HG02763 (cell line): ENCODE measurements around the gene ZSCAN9.

Experiments
- ATAC-seq: cut with Tn5 transposase; IDR thresholded peaks from one replicate; pipeline ENCODE4 v1.9.1; 2021; ENCODE audit warnings: mild to moderate bottlenecking, moderate library complexity; ENCODE audit not compliant: unreplicated experiment

ZSCAN9 gene

DNA sequence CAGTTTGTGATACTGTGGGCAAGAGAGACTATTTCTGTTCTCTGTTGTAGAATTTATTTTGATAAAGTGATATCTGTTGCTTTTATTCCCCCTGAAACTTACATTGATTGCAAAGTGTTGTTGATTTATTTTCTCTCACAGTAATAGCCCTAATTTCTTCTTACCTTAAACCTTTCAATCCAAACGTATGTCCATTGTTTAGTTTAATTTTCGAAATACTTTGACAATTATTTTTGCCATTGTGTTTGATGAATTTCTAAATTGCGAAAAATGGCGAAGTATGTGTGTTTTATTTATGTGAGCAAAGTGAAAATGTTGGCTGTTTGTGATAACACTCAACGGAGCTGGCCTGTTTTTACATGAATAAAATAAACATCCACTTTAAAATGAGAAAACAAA is 41.5 kb downstream of the ZSCAN9 start:
- no peak for ATAC-seq

GRCh38 chr6:28266962-28267694 is 42.1 kb downstream of the ZSCAN9 start, which contains the start of gene ZSCAN26:
TSS of gene ZSCAN26 (plus strand) at chr6:28267143. CDS start at chr6:28271920, 4,777 bp downstream.
- peak; percentile 82 for ATAC-seq

GRCh38 chr6:28267695-28268059 is 42.6 kb downstream of the ZSCAN9 start:
- ATAC-seq: no peak

GRCh38 chr6:28269492-28269891 is 44.4 kb downstream of the ZSCAN9 start:
- ATAC-seq: no peak

- ATAC-seq: no peak
Observed at GRCh38 chr6:28274888-28275287, 49.8 kb downstream of the ZSCAN9 start.

DNA sequence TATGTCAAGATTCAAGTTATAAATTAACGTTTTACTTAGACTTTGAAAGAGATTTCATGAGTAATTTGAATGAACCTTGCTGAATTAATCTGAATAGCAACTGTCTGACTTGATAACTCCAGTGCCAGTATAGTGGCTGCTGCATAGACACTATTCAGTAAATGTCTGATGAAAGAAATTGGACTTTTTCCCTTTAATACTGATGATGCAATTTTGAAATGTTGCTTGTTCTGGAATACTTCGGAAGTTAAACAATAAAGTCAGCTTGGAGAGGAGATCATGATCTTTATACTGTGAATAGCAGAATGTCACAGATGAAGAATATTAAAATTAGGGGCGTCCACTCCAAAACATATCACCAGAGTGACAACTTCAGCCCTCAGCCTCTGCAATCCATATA is 52.7 kb downstream of the ZSCAN9 start:
- ATAC-seq: no peak

GRCh38 chr6:28280595-28281287 is 55.7 kb downstream of the ZSCAN9 start:
- ATAC-seq: no peak

DNA sequence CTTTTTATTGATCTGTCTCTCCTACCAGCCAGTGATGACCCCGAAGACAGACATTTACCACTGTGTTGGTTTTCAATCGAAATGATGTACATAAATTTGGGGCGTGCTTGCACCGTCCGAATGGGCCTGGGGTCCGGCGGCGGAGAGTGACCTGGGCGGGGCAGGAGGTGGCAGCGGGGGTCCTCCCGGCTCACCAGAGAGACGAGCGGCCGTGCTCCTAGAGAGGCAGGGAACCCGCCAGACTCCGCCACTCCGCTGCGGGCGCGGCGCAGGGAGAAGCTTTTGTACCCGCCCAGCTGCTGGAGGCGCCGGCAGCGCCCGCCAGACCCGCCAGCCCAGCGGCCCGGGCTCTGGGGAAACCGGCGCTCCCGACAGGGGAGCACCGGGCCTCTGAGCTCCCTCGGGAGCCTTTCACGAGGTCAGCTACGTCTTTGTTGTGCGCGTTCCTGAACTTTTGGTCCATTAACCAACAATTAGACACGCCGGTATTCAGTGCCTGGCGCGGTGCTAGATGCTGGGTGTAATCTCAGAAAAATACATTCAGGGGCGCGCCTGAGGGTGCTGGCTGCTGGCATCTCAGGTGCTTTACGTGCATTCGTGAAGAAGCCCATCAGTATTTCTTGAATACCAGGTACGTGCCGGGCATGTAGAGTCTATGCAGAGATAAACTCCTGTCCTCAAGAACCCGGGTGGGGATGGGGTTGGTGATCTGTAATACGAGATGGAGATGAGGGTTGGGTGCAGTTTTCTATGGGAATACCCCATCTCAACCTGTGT is 56.4 kb downstream of the ZSCAN9 start, which contains the start of gene PGBD1:
Gene PGBD1 (plus strand): TSS at position 285 of the 777 bp plus-strand sequence. CDS start 2,242 bp downstream, outside the sequence.
- ATAC-seq: peak; percentile 90

GRCh38 chr6:28282926-28283325 is 57.9 kb downstream of the ZSCAN9 start:
- ATAC-seq: no peak
